ENCODE measurements around the gene KANSL1L.

GRCh38 chr2:209976698-209977385 lies 194.4 kb downstream of the KANSL1L start:
- TF ChIP-seq PAX5 (IDR thresholded peaks at IDR 0.05; ENCODE audit: insufficient read depth, low read length, severe bottlenecking) (no peak), POU2F2 (IDR thresholded peaks at IDR 0.05; ENCODE audit: low read depth, low read length) (no peak)
